Neural cell (in vitro differentiated cells): ENCODE measurements around the gene KIR3DL3. TPM values are rescaled to one million over a fixed set of nuclear protein-coding genes. Genes with fewer than 3 reads are reported as not detected.
"Not testable (repeated sequence)": the region's sequence is repeated elsewhere in the genome, so short reads cannot be mapped to it uniquely, and the experiment has no call there.

Experiments used
- H2AFZ ChIP-seq: fragments of 200-600, 300-800 bp; sonication (generic), shearing (Covaris generic); 2 replicates; pipeline ENCODE4 v1.6.0; 2014; ENCODE audit warnings: low read depth, mild to moderate bottlenecking, antibody characterized with exemption, low read length, moderate library complexity
- H3F3A ChIP-seq: fragments of 200-600 bp; shearing (Covaris generic); 2 replicates; pipeline ENCODE4 v1.6.1; 2016; ENCODE audit warnings: mild to moderate bottlenecking, moderate library complexity, mixed read lengths, antibody characterized with exemption, low read length; ENCODE audit not compliant: insufficient read depth, poor library complexity, severe bottlenecking
- H3K27ac ChIP-seq: fragments of 200-600, 300-800 bp; sonication (generic), shearing (Covaris generic); 2 replicates; pipeline ENCODE4 v1.5.1; 2014; ENCODE audit warnings: mild to moderate bottlenecking, low read length, moderate library complexity
- H3K27me3 ChIP-seq: fragments of 300-800, 200-600 bp; sonication (generic), shearing (Covaris generic); 2 replicates; pipeline ENCODE4 v1.6.0; 2014; ENCODE audit warnings: mild to moderate bottlenecking, low read depth, low read length, moderate library complexity; ENCODE audit not compliant: insufficient read depth
- H3K36me3 ChIP-seq: fragments of 300-800, 200-600 bp; sonication (generic), shearing (Covaris generic); 2 replicates; pipeline ENCODE4 v1.5.1; 2014; ENCODE audit warnings: mild to moderate bottlenecking, antibody characterized with exemption, low read length, moderate library complexity; ENCODE audit not compliant: insufficient read depth
- H3K4me2 ChIP-seq: fragments of 300-800, 200-600 bp; sonication (generic), shearing (Covaris generic); 2 replicates; pipeline ENCODE4 v1.6.0; 2014; ENCODE audit warnings: mild to moderate bottlenecking, low read length
- H3K4me3 ChIP-seq: fragments of 300-800, 200-600 bp; sonication (generic), shearing (Covaris generic); 2 replicates; pipeline ENCODE4 v1.5.1; 2014; ENCODE audit warnings: mild to moderate bottlenecking, low read length, moderate library complexity
- H3K79me2 ChIP-seq: fragments of 200-600 bp; shearing (Covaris generic); replicated peaks from 2 replicates; pipeline ENCODE4 v1.6.0; 2014; ENCODE audit warnings: mild to moderate bottlenecking, low read length, moderate library complexity; ENCODE audit not compliant: insufficient read depth
- H3K9ac ChIP-seq: fragments of 300-800, 200-600 bp; sonication (generic), shearing (Covaris generic); 2 replicates; pipeline ENCODE4 v1.6.1; 2016; ENCODE audit warnings: mild to moderate bottlenecking, low read length, mixed read lengths
- H3K9me2 ChIP-seq: fragments of 200-600 bp; shearing (Covaris generic); 2 replicates; pipeline ENCODE4 v1.6.1; 2016; ENCODE audit warnings: mild to moderate bottlenecking, low read length, mixed read lengths; ENCODE audit not compliant: insufficient read depth
- H3K9me3 ChIP-seq: fragments of 200-600, 300-800 bp; sonication (generic), shearing (Covaris generic); 2 replicates; pipeline ENCODE4 v1.6.1; 2016; ENCODE audit warnings: mild to moderate bottlenecking, mixed run types, low read length, moderate library complexity, mixed read lengths
- H4K20me1 ChIP-seq: fragments of 200-600 bp; shearing (Covaris generic); 2 replicates; pipeline ENCODE4 v1.6.1; 2016; ENCODE audit warnings: mild to moderate bottlenecking, mixed run types; ENCODE audit not compliant: insufficient read depth
- EP300 ChIP-seq: fragments of 450-650 bp; conservative IDR thresholded peaks from 2 replicates; pipeline ENCODE4 v1.6.1; 2014; ENCODE audit warnings: antibody characterized with exemption, mild to moderate bottlenecking, moderate library complexity; ENCODE audit not compliant: poor library complexity, severe bottlenecking
- EZH2 ChIP-seq: fragments of 200-600, 300-800 bp; shearing (Covaris generic), sonication (generic); IDR thresholded peaks from 2 replicates; pipeline ENCODE4 v1.6.1; 2014; ENCODE audit warnings: antibody characterized with exemption, low read length, borderline replicate concordance, mild to moderate bottlenecking; ENCODE audit not compliant: insufficient read depth, poor library complexity, severe bottlenecking
- MXI1 ChIP-seq: fragments of 450-650 bp; conservative IDR thresholded peaks from 2 replicates; pipeline ENCODE4 v1.6.1; 2014; ENCODE audit warnings: antibody characterized with exemption, mild to moderate bottlenecking; ENCODE audit not compliant: poor library complexity, severe bottlenecking
- POLR2AphosphoS5 ChIP-seq: IDR thresholded peaks from 2 replicates; pipeline ENCODE4 v1.6.1; 2012
- RAD21 ChIP-seq: fragments of 450-650 bp; conservative IDR thresholded peaks from 2 replicates; pipeline ENCODE4 v1.6.1; 2014; ENCODE audit warnings: antibody characterized with exemption, mild to moderate bottlenecking, moderate library complexity
- SMC3 ChIP-seq: fragments of 450-650 bp; conservative IDR thresholded peaks from 2 replicates; pipeline ENCODE4 v1.6.1; 2014; ENCODE audit warnings: antibody characterized with exemption, mild to moderate bottlenecking, moderate library complexity; ENCODE audit not compliant: poor library complexity
- TAF1 ChIP-seq: IDR thresholded peaks from 2 replicates; pipeline ENCODE4 v1.6.1; 2012; ENCODE audit warnings: low read depth
- polyA plus RNA-seq: library from polyadenylated mRNA; depleted of rRNA; stranded (reverse); fragments of >200 nt; gene quantifications from 2 replicates; pipeline ENCODE4 v1.2.3, GENCODE V29; 2014
- TF ChIP-seq, protein P1 (sequence below): fragments of 450-650 bp; IDR thresholded peaks from 2 replicates; pipeline ENCODE4 v1.5.1; 2014; ENCODE audit warnings: antibody characterized with exemption, mild to moderate bottlenecking, moderate library complexity; ENCODE audit not compliant: poor library complexity, severe bottlenecking
- TF ChIP-seq, protein P2 (sequence below): IDR thresholded peaks from 2 replicates; pipeline ENCODE4 v1.6.1; 2012; ENCODE audit warnings: borderline replicate concordance

KIR3DL3 gene
- polyA plus RNA-seq, 1 donor from 2014 or later: not detected

DNA sequence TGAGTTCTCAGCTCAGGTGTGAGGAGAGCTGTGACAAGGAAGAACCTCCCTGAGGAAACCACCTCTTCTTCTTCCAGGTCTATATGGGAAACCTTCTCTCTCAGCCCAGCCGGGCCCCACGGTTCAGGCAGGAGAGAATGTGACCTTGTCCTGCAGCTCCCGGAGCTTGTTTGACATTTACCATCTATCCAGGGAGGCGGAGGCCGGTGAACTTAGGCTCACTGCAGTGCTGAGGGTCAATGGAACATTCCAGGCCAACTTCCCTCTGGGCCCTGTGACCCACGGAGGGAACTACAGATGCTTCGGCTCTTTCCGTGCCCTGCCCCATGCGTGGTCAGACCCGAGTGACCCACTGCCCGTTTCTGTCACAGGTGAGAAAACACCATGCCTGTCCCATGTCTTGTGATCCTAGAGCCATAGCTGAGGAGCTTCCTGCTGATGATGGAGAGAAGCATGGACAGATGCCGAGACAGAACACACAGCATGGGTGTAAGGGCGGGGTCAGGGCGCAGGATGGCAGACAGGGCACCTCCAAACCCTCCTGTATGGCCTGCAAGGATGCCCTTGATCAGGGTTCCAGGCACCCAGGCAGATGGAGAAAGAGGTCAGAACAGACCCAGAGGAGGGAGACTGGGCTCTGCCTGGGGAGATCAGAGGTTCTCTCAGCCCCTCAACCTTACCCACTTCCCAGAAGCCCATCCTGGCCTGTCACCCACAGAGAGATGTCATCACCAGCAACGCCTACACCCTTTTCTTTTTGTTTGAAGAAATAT is 5.4 kb downstream of the KIR3DL3 start:
- no peaks in the 10 kb centered on the region for H3K9me2 ChIP-seq
- TF ChIP-seq TAF1 (no peak), SMC3 (no peak), MXI1 (no peak), POLR2AphosphoS5 (no peak), RAD21 (no peak), EP300 (no peak), EZH2 (no peak)
- TF ChIP-seq, protein P1, sequence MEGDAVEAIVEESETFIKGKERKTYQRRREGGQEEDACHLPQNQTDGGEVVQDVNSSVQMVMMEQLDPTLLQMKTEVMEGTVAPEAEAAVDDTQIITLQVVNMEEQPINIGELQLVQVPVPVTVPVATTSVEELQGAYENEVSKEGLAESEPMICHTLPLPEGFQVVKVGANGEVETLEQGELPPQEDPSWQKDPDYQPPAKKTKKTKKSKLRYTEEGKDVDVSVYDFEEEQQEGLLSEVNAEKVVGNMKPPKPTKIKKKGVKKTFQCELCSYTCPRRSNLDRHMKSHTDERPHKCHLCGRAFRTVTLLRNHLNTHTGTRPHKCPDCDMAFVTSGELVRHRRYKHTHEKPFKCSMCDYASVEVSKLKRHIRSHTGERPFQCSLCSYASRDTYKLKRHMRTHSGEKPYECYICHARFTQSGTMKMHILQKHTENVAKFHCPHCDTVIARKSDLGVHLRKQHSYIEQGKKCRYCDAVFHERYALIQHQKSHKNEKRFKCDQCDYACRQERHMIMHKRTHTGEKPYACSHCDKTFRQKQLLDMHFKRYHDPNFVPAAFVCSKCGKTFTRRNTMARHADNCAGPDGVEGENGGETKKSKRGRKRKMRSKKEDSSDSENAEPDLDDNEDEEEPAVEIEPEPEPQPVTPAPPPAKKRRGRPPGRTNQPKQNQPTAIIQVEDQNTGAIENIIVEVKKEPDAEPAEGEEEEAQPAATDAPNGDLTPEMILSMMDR: no peak
- TF ChIP-seq, protein P2, sequence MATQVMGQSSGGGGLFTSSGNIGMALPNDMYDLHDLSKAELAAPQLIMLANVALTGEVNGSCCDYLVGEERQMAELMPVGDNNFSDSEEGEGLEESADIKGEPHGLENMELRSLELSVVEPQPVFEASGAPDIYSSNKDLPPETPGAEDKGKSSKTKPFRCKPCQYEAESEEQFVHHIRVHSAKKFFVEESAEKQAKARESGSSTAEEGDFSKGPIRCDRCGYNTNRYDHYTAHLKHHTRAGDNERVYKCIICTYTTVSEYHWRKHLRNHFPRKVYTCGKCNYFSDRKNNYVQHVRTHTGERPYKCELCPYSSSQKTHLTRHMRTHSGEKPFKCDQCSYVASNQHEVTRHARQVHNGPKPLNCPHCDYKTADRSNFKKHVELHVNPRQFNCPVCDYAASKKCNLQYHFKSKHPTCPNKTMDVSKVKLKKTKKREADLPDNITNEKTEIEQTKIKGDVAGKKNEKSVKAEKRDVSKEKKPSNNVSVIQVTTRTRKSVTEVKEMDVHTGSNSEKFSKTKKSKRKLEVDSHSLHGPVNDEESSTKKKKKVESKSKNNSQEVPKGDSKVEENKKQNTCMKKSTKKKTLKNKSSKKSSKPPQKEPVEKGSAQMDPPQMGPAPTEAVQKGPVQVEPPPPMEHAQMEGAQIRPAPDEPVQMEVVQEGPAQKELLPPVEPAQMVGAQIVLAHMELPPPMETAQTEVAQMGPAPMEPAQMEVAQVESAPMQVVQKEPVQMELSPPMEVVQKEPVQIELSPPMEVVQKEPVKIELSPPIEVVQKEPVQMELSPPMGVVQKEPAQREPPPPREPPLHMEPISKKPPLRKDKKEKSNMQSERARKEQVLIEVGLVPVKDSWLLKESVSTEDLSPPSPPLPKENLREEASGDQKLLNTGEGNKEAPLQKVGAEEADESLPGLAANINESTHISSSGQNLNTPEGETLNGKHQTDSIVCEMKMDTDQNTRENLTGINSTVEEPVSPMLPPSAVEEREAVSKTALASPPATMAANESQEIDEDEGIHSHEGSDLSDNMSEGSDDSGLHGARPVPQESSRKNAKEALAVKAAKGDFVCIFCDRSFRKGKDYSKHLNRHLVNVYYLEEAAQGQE: no peak
- no peak overlapping the region for H3K9ac ChIP-seq
- no peaks in the 10 kb centered on the region for H3F3A ChIP-seq
- H3K36me3 ChIP-seq: no peaks in the 10 kb centered on the region
- H3K4me2 ChIP-seq: no peak overlapping the region
- no peak overlapping the region for H2AFZ ChIP-seq
- no peak overlapping the region for H3K27ac ChIP-seq
- H3K4me3 ChIP-seq: no peak overlapping the region
- peaks cover 8% of the 10 kb centered on the region for H3K9me3 ChIP-seq
- H4K20me1 ChIP-seq: no peaks in the 10 kb centered on the region
- no peaks in the 10 kb centered on the region for H3K27me3 ChIP-seq
- no peaks in the 10 kb centered on the region for H3K79me2 ChIP-seq

DNA sequence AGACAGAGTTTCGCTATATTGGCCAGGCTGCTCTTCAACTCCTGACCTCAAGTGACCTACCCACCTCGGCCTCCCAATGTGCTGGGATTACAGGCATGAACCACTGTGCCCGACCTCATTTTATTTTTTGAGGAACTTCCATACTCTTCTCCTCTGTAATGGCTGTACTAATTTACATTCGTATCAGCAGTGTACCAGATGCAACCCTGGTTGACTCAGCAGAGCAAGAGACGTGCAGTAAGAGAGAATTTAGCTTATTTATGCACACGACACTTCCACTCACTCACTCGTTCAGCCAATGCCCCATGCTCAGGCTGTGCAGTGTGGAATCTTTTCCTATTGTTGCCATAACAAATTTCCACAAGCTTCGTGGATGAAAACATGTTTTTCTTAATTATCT is 6.9 kb downstream of the KIR3DL3 start:
- H3F3A ChIP-seq: no peaks in the 10 kb centered on the region
- peaks cover 4% of the 10 kb centered on the region for H3K9me3 ChIP-seq
- H3K4me3 ChIP-seq: no peak overlapping the region
- H3K4me2 ChIP-seq: no peak overlapping the region
- no peaks in the 10 kb centered on the region for H3K9me2 ChIP-seq
- H4K20me1 ChIP-seq: no peaks in the 10 kb centered on the region
- H3K36me3 ChIP-seq: no peaks in the 10 kb centered on the region
- H3K27me3 ChIP-seq: no peaks in the 10 kb centered on the region
- H3K27ac ChIP-seq: no peak overlapping the region
- no peak for TF ChIP-seq EP300
- TF ChIP-seq, protein P2: no peak
- no peak for TF ChIP-seq EZH2
- TF ChIP-seq POLR2AphosphoS5: no peak
- TF ChIP-seq, protein P1: no peak
- no peak for TF ChIP-seq TAF1
- no peak for TF ChIP-seq SMC3
- TF ChIP-seq MXI1: no peak
- TF ChIP-seq RAD21: no peak
- H3K9ac ChIP-seq: no peak overlapping the region
- no peak overlapping the region for H2AFZ ChIP-seq
- no peaks in the 10 kb centered on the region for H3K79me2 ChIP-seq

DNA sequence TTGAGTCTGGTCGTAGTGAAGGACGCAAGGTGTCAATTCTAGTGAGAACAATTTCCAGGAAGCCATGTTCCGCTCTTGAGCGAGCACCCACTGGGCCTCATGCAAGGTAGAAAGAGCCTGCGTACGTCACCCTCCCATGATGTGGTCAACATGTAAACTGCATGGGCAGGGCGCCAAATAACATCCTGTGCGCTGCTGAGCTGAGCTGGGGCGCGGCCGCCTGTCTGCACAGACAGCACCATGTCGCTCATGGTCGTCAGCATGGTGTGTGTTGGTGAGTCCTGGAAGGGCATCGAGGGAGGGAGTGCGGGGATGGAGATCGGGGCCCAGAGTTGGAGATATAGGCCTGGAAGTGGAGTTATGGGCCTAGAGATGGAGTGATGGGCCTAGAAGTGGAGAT is 14.1 kb downstream of the KIR3DL3 start, which contains the start of gene KIR2DL3:
Gene KIR2DL3, plus strand, starts transcription at position 208 of the 400 bp plus-strand sequence. Its CDS starts 33 bp downstream, at position 241.
- H3K4me2 ChIP-seq, H3K9me2 ChIP-seq, H3K79me2 ChIP-seq, H3K27ac ChIP-seq, H2AFZ ChIP-seq, H3F3A ChIP-seq, H3K9ac ChIP-seq, H3K36me3 ChIP-seq, H4K20me1 ChIP-seq, H3K9me3 ChIP-seq, H3K4me3 ChIP-seq, H3K27me3 ChIP-seq: not testable (repeated sequence)
